Peyer's patch (tissue), 4 donors: ENCODE data around the gene CDKAL1. TPM values are rescaled to one million over a fixed set of nuclear protein-coding genes. Genes with fewer than 3 reads are reported as not detected.

Experiments
- DNase-seq, 3 donors: peaks; one replicate each; pipeline ENCODE4 v3.0.0-alpha.2; 2017 to 2019
- H3K27ac ChIP-seq, 4 donors: fragments of 200-600 bp; sonication (generic); one replicate each; pipeline ENCODE4 v1.5.1; 2016 to 2019
- H3K27me3 ChIP-seq, 2 donors: fragments of 200-600 bp; sonication (generic); one replicate each; pipeline ENCODE4 v1.5.1; 2019
- H3K36me3 ChIP-seq, 3 donors: fragments of 200-600 bp; sonication (generic); one replicate each; pipeline ENCODE4 v1.5.1; 2016 to 2019
- H3K4me1 ChIP-seq, 4 donors: fragments of 200-600 bp; sonication (generic); one replicate each; pipeline ENCODE4 v1.5.1; 2016 to 2019
- H3K4me3 ChIP-seq, 4 donors: fragments of 200-600 bp; sonication (generic); 1 replicate in 3 of 4; 2 replicates in 1 of 4; pipeline ENCODE4 v1.5.1; 2016 to 2019; ENCODE audit warnings: mild to moderate bottlenecking in 1 of 4
- H3K9me3 ChIP-seq, 4 donors: fragments of 200-600 bp; sonication (generic); one replicate each; pipeline ENCODE4 v1.5.1; 2016 to 2019; ENCODE audit warnings: mild to moderate bottlenecking in 1 of 4
- POLR2A ChIP-seq, 2 donors: fragments of 450-650 bp; IDR thresholded peaks; one replicate each; pipeline ENCODE4 v1.5.1; 2017; ENCODE audit warnings: antibody characterized with exemption in 2 of 2, mild to moderate bottlenecking in 2 of 2, moderate library complexity in 2 of 2
- total RNA-seq, 4 donors: library from RNA; depleted of rRNA; stranded (reverse); fragments of >200 nt; gene quantifications; one replicate each; pipeline ENCODE4 v1.1.0, GENCODE V29; 2016
- TF ChIP-seq, protein P1 (sequence below), 6 experiments: fragments of 450-650 bp in 4 of 6; fragments of 200-600 bp in 2 of 6; sonication (generic) in 1 of 6; IDR thresholded peaks; one replicate each; pipeline ENCODE4 v1.5.1; 2017 to 2019; ENCODE audit warnings: antibody characterized with exemption in 6 of 6, mild to moderate bottlenecking in 3 of 6, moderate library complexity in 1 of 6

The CDKAL1 gene
- total RNA-seq, 4 donors from 2014 or later, result 10.3 to 31.4 (median 11.6) TPM

DNA sequence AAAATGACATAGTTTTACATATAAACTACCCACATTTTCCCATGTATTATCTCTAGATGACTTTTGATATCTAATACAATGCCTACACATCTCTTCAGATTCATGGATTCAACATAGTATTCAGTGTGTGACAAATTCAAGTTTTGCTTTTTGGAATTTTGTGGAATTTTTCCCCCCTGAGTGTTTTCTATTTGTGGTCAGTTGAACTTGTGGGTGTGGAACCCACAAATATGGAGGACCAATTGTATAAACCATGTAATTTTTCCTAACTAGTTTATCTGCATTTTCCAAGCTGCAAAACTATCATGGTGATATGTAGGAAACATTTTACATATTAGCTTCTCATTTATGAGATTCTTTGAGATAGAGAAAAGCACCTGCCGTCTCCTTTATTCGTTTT lies 685.0 kb downstream of the CDKAL1 start:
- Histone ChIP-seq H3K27me3 (no peaks in the 10 kb centered on the region), H3K4me1 (no peaks in the 10 kb centered on the region), H3K27ac (no peak overlapping the region), H3K36me3 (no peaks in the 10 kb centered on the region), H3K9me3 (no peaks in the 10 kb centered on the region), H3K4me3 (no peak overlapping the region)
- TF ChIP-seq, protein P1, sequence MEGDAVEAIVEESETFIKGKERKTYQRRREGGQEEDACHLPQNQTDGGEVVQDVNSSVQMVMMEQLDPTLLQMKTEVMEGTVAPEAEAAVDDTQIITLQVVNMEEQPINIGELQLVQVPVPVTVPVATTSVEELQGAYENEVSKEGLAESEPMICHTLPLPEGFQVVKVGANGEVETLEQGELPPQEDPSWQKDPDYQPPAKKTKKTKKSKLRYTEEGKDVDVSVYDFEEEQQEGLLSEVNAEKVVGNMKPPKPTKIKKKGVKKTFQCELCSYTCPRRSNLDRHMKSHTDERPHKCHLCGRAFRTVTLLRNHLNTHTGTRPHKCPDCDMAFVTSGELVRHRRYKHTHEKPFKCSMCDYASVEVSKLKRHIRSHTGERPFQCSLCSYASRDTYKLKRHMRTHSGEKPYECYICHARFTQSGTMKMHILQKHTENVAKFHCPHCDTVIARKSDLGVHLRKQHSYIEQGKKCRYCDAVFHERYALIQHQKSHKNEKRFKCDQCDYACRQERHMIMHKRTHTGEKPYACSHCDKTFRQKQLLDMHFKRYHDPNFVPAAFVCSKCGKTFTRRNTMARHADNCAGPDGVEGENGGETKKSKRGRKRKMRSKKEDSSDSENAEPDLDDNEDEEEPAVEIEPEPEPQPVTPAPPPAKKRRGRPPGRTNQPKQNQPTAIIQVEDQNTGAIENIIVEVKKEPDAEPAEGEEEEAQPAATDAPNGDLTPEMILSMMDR (IDR thresholded peaks at IDR 0.05), result no peak
- TF ChIP-seq POLR2A (IDR thresholded peaks at IDR 0.05), result no peak
- no peak for DNase-seq

DNA sequence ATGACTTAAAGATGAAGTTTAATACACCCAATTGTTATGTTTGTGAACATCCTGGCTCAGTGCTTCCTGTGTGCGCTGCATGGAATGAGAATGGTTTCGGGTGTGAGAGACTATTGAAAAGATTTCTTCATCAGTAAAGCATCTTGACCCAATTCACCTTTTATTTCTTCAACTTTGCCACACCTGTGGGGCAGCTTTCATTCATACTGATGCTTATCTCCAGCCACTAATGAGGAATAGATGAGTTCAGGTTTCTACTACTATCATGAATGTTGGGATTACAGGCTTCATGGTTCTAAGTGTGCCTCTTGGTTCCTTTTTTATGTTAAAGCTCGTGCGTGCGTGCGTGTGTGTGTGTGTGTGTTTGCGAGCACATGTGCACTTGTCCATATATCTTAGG lies 685.6 kb downstream of the CDKAL1 start:
- Histone ChIP-seq H3K27ac (no peak overlapping the region), H3K4me1 (no peaks in the 10 kb centered on the region), H3K36me3 (no peaks in the 10 kb centered on the region), H3K9me3 (no peaks in the 10 kb centered on the region), H3K4me3 (no peak overlapping the region), H3K27me3 (no peaks in the 10 kb centered on the region)
- no peak for TF ChIP-seq POLR2A (IDR thresholded peaks at IDR 0.05)
- TF ChIP-seq, protein P1 (IDR thresholded peaks at IDR 0.05), result no peak
- no peak for DNase-seq

DNA sequence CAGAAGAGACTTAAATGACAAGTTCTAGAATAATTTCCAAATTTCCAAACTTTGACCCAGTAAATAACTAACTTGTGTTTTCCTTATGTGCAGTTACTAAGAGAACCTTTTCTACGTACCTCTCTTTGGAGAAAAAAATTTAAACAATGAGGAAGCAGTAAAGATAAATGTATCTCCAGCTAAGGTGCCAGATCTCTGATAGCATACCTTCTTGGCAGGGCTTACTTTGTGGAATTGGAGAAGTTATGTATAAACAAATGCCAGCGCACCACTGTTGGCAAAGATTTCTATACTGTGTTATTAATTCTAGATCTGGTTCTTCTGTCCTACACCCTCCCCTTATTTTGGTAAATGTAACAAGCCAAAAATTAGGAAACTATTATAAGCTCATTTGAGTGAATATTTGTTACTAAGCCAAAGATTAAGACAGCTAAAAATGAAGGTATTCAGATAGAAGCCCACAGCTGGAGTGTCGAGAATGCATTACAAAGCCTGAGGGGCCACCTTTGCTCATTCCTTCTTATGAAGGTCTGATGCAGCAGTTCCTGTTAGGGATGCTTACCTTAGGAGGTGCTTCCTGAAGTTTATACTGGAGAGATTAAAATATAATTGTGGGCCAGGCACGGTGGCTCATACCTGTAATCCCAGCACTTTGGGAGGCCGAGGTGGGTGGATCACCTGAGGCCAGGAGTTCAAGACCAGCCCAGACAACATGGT lies 686.2 kb downstream of the CDKAL1 start:
- Histone ChIP-seq H3K4me1 (no peaks in the 10 kb centered on the region), H3K36me3 (no peaks in the 10 kb centered on the region), H3K4me3 (no peak overlapping the region), H3K27ac (no peak overlapping the region), H3K9me3 (no peaks in the 10 kb centered on the region), H3K27me3 (no peaks in the 10 kb centered on the region)
- no peak for DNase-seq
- no peak for TF ChIP-seq POLR2A (IDR thresholded peaks at IDR 0.05)
- TF ChIP-seq, protein P1 (IDR thresholded peaks at IDR 0.05), result no peak

DNA sequence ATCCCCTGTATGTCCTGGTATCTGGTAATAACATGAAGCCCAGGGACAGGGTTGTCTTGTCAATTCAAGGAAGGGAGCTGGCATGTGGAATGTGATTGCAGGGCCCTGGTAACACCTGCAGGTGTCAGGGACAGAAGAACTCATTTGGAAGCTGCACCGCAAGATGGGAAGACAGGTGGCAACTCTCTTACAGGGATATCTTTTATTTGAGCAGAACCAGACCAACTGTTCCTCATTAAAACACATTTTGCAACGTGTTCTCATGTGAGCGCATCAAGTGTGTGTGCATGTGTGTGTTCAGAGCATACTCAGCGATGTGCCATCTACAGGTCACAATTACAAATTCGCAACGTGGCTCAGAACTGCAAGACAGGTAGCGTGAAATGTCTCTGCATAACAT lies 688.4 kb downstream of the CDKAL1 start:
- Histone ChIP-seq H3K27me3 (no peaks in the 10 kb centered on the region), H3K4me3 (no peak overlapping the region), H3K9me3 (no peaks in the 10 kb centered on the region), H3K4me1 (no peaks in the 10 kb centered on the region), H3K36me3 (no peaks in the 10 kb centered on the region), H3K27ac (no peak overlapping the region)
- TF ChIP-seq, protein P1 (IDR thresholded peaks at IDR 0.05), result no peak
- no peak for TF ChIP-seq POLR2A (IDR thresholded peaks at IDR 0.05)
- DNase-seq, result no peak

DNA sequence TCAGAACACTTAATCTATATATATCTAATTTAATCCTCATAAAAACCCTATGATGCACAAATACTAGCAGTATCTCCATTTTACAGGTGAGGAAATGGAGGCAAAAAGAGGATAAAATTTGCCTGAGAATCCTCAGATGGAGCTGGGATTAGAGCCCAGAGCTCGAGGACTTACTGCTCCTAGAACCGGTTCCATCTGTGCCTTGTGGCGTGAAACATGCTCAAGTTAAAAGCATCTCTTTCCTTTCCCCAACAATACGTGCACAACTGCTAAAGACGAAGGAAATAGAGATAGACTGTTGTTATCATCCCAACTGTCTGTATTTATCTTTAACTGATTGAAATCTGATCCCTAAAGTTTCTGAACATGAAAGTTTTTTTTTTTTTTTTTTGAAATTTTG lies 691.7 kb downstream of the CDKAL1 start:
- H3K4me1 ChIP-seq, result no peaks in the 10 kb centered on the region
- TF ChIP-seq POLR2A (IDR thresholded peaks at IDR 0.05), result no peak
- TF ChIP-seq, protein P1 (IDR thresholded peaks at IDR 0.05), result no peak
- DNase-seq, result no peak
- H3K27me3 ChIP-seq, result no peaks in the 10 kb centered on the region
- no peaks in the 10 kb centered on the region for H3K9me3 ChIP-seq
- H3K36me3 ChIP-seq, result no peaks in the 10 kb centered on the region
- no peak overlapping the region for H3K4me3 ChIP-seq
- no peak overlapping the region for H3K27ac ChIP-seq
